ENCODE results near the gene EIF4B. TPM values are rescaled to one million over a fixed set of nuclear protein-coding genes. Genes with fewer than 3 reads are reported as not detected.
A peak's percentile ranks its signal among the peaks of the same experiment; 100 is the strongest.

The EIF4B gene
- total RNA-seq, 1 donor from 2014 or later = 833 TPM

GRCh38 chr12:53061404-53062010 lies 55.3 kb downstream of the EIF4B start:
- Mint-ChIP-seq H3K27ac (no peak overlapping the region), H3K9me3 (no peaks in the 10 kb centered on the region), H3K4me1 (peaks cover 3% of the 10 kb centered on the region), H3K27me3 (ENCODE audit: insufficient read depth, low read depth) (peaks cover 7% of the 10 kb centered on the region), H3K36me3 (no peaks in the 10 kb centered on the region), H3K4me3 (peak overlapping the region; percentile 52)
- Histone ChIP-seq H3K36me3 (no peaks in the 10 kb centered on the region), H3F3A (ENCODE audit: low read depth) (no peaks in the 10 kb centered on the region), H3K79me2 (ENCODE audit: low read depth) (no peaks in the 10 kb centered on the region), H3K9ac (no peak overlapping the region), H2AFZ (replicated peaks) (no peak overlapping the region), H3K4me3 (no peak overlapping the region), H4K20me1 (ENCODE audit: low read depth) (no peaks in the 10 kb centered on the region), H3K27me3 (no peaks in the 10 kb centered on the region), H3K27ac (no peak overlapping the region), H3K4me1 (no peaks in the 10 kb centered on the region), H3K9me3 (ENCODE audit: low read depth) (no peaks in the 10 kb centered on the region), H3K4me2 (no peak overlapping the region)
- TF ChIP-seq EZH2 (IDR thresholded peaks at IDR 0.05) (no peak), CTCF (IDR thresholded peaks at IDR 0.05) (peak; percentile 45), EZH2phosphoT487 (IDR thresholded peaks at IDR 0.05) (no peak)
- DNase-seq (ENCODE audit: low spot score) = peak; percentile 48

GRCh38 chr12:53062011-53062961 lies 56.0 kb downstream of the EIF4B start:
- no peaks in the 10 kb centered on the region for H3F3A ChIP-seq (ENCODE audit: low read depth)
- no peaks in the 10 kb centered on the region for H3K36me3 ChIP-seq
- no peaks in the 10 kb centered on the region for H3K4me1 Mint-ChIP-seq
- no peak overlapping the region for H3K27ac ChIP-seq
- H3K27ac Mint-ChIP-seq = no peak overlapping the region
- H2AFZ ChIP-seq (replicated peaks) = no peak overlapping the region
- H3K27me3 Mint-ChIP-seq (ENCODE audit: insufficient read depth, low read depth) = peaks cover 8% of the 10 kb centered on the region
- H3K4me2 ChIP-seq = no peak overlapping the region
- no peaks in the 10 kb centered on the region for H3K9me3 ChIP-seq (ENCODE audit: low read depth)
- H3K27me3 ChIP-seq = no peaks in the 10 kb centered on the region
- no peak overlapping the region for H3K9ac ChIP-seq
- H3K4me3 Mint-ChIP-seq = no peak overlapping the region
- TF ChIP-seq CTCF (IDR thresholded peaks at IDR 0.05) (no peak), EZH2phosphoT487 (IDR thresholded peaks at IDR 0.05) (no peak), EZH2 (IDR thresholded peaks at IDR 0.05) (no peak)
- H3K79me2 ChIP-seq (ENCODE audit: low read depth) = no peaks in the 10 kb centered on the region
- no peaks in the 10 kb centered on the region for H3K9me3 Mint-ChIP-seq
- H3K4me1 ChIP-seq = no peaks in the 10 kb centered on the region
- no peaks in the 10 kb centered on the region for H3K36me3 Mint-ChIP-seq
- H4K20me1 ChIP-seq (ENCODE audit: low read depth) = no peaks in the 10 kb centered on the region
- no peak overlapping the region for H3K4me3 ChIP-seq
- DNase-seq (ENCODE audit: low spot score) = no peak

- no peaks in the 10 kb centered on the region for H3K9me3 Mint-ChIP-seq
- Histone ChIP-seq H3K27ac (no peak overlapping the region), H4K20me1 (ENCODE audit: low read depth) (no peaks in the 10 kb centered on the region), H3K9ac (no peak overlapping the region), H3K4me3 (no peak overlapping the region), H3K79me2 (ENCODE audit: low read depth) (no peaks in the 10 kb centered on the region), H3K9me3 (ENCODE audit: low read depth) (no peaks in the 10 kb centered on the region), H3K4me1 (no peaks in the 10 kb centered on the region), H3F3A (ENCODE audit: low read depth) (no peaks in the 10 kb centered on the region), H3K4me2 (no peak overlapping the region), H3K36me3 (no peaks in the 10 kb centered on the region), H3K27me3 (no peaks in the 10 kb centered on the region), H2AFZ (replicated peaks) (no peak overlapping the region)
- H3K27ac Mint-ChIP-seq = no peak overlapping the region
- TF ChIP-seq EZH2 (IDR thresholded peaks at IDR 0.05) (no peak), EZH2phosphoT487 (IDR thresholded peaks at IDR 0.05) (no peak), CTCF (IDR thresholded peaks at IDR 0.05) (no peak)
- H3K27me3 Mint-ChIP-seq (ENCODE audit: insufficient read depth, low read depth) = peaks cover 8% of the 10 kb centered on the region
- no peak for DNase-seq (ENCODE audit: low spot score)
- no peaks in the 10 kb centered on the region for H3K36me3 Mint-ChIP-seq
- H3K4me3 Mint-ChIP-seq = no peak overlapping the region
- H3K4me1 Mint-ChIP-seq = no peaks in the 10 kb centered on the region
Measured at GRCh38 chr12:53062977-53063707, 56.9 kb downstream of the EIF4B start.

All from neural progenitor cell (in vitro differentiated cells).